ENCODE results near the gene SPATS2. TPM values are rescaled to one million over a fixed set of nuclear protein-coding genes. Genes with fewer than 3 reads are reported as not detected.

The SPATS2 gene
- total RNA-seq, 4 donors from 2014 or later: 3.3 to 46.0 (median 16.0) TPM

DNA sequence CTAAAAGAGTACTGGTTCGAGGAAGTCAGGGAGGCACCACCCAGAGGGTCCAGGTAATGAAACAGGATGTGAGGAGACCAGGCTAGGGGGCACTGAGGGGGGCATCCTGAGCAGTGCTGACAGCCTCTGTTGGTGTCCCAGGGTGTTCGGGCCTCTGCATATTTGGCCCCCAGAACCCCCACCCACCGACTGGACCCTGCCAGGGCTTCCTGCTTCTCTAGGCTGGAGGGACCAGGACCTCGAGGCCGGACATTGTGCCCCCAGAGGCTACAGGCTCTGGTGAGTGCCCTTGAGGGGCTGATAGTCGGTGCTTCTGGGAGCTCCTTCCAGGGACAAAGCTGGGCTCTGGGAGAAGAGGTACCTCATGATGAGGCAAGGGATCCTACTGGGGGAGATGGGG, 41.7 kb upstream of the SPATS2 start:
- Histone ChIP-seq H3K4me3 (no peak overlapping the region), H3K27me3 (no peaks in the 10 kb centered on the region), H3K36me3 (no peaks in the 10 kb centered on the region), H3K4me1 (peaks cover 0 to 4% of the 10 kb centered on the region in 2 donors), H3K9me3 (no peaks in the 10 kb centered on the region), H3K27ac (no peak overlapping the region)
- no peak for DNase-seq
- TF ChIP-seq POLR2A (IDR thresholded peaks at IDR 0.05): no peak
- TF ChIP-seq, protein P1, sequence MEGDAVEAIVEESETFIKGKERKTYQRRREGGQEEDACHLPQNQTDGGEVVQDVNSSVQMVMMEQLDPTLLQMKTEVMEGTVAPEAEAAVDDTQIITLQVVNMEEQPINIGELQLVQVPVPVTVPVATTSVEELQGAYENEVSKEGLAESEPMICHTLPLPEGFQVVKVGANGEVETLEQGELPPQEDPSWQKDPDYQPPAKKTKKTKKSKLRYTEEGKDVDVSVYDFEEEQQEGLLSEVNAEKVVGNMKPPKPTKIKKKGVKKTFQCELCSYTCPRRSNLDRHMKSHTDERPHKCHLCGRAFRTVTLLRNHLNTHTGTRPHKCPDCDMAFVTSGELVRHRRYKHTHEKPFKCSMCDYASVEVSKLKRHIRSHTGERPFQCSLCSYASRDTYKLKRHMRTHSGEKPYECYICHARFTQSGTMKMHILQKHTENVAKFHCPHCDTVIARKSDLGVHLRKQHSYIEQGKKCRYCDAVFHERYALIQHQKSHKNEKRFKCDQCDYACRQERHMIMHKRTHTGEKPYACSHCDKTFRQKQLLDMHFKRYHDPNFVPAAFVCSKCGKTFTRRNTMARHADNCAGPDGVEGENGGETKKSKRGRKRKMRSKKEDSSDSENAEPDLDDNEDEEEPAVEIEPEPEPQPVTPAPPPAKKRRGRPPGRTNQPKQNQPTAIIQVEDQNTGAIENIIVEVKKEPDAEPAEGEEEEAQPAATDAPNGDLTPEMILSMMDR (IDR thresholded peaks at IDR 0.05): no peak
- intact Hi-C loops (cut with DNase I; ENCODE audit: low total_unique reads): no loop called here

GRCh38 chr12:49327368-49327767, 39.9 kb upstream of the SPATS2 start:
- intact Hi-C loops (cut with DNase I; ENCODE audit: low total_unique reads): no loop called here
- Histone ChIP-seq H3K4me1 (peaks cover 0 to 4% of the 10 kb centered on the region in 2 donors), H3K9me3 (no peaks in the 10 kb centered on the region), H3K27me3 (no peaks in the 10 kb centered on the region), H3K27ac (no peak overlapping the region), H3K36me3 (no peaks in the 10 kb centered on the region), H3K4me3 (no peak overlapping the region)
- TF ChIP-seq, protein P1 (IDR thresholded peaks at IDR 0.05): no peak
- no peak for TF ChIP-seq POLR2A (IDR thresholded peaks at IDR 0.05)
- DNase-seq: no peak

DNA sequence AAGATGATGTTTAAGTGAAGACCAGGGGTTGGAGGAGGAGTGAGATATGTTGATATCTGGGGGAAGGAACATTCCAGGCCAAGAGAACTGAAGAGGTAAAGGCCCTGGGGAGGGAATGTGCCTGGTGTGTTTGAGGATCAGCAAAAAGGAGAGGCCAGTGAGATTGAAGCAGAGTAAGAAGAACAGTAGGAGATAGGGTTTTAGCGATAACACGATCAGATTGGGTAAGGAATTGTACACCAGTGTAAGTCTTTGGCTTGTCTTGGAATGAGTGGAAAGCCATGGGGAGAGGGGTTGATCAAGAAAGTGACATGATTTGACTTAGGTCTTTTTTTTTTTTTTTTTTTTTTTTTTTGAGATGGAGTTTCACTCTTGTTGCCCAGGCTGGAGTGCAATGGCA, 39.4 kb upstream of the SPATS2 start:
- no peaks in the 10 kb centered on the region for H3K27me3 ChIP-seq
- H3K4me3 ChIP-seq: no peak overlapping the region
- H3K27ac ChIP-seq: no peak overlapping the region
- H3K36me3 ChIP-seq: no peaks in the 10 kb centered on the region
- H3K9me3 ChIP-seq: no peaks in the 10 kb centered on the region
- no peak for DNase-seq
- H3K4me1 ChIP-seq: peaks cover 0 to 4% of the 10 kb centered on the region in 2 donors
- intact Hi-C loops (cut with DNase I; ENCODE audit: low total_unique reads): no loop called here
- TF ChIP-seq, protein P1 (IDR thresholded peaks at IDR 0.05): no peak
- no peak for TF ChIP-seq POLR2A (IDR thresholded peaks at IDR 0.05)

DNA sequence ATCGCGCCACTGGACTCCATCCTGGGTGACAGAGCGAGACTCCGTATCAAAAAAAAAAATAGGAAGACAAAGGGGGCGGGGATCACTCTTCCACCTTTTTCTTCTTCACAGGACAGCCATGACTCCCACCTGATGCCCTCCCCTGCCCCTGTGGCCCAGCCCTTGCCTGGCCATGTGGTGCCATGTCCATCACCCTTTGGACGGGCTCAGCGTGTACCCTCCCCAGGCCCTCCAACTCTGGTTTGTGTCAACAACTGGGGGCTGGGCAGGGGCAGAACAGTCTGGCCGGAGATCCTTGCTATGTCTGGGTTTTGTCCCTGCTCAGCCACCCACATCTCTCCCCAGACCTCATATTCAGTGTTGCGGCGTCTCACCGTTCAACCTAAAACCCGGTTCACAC, 38.4 kb upstream of the SPATS2 start:
- no peaks in the 10 kb centered on the region for H3K36me3 ChIP-seq
- no peaks in the 10 kb centered on the region for H3K9me3 ChIP-seq
- no peak for TF ChIP-seq POLR2A (IDR thresholded peaks at IDR 0.05)
- TF ChIP-seq, protein P1 (IDR thresholded peaks at IDR 0.05): no peak
- intact Hi-C loops (cut with DNase I; ENCODE audit: low total_unique reads): no loop called here
- H3K4me1 ChIP-seq: no peaks in the 10 kb centered on the region
- no peaks in the 10 kb centered on the region for H3K27me3 ChIP-seq
- H3K27ac ChIP-seq: no peak overlapping the region
- no peak overlapping the region for H3K4me3 ChIP-seq
- DNase-seq: no peak

- Histone ChIP-seq H3K27me3 (peaks cover 0 to 4% of the 10 kb centered on the region in 2 donors), H3K36me3 (no peaks in the 10 kb centered on the region), H3K4me1 (no peaks in the 10 kb centered on the region), H3K27ac (no peak overlapping the region), H3K4me3 (no peak overlapping the region), H3K9me3 (no peaks in the 10 kb centered on the region)
- TF ChIP-seq POLR2A (IDR thresholded peaks at IDR 0.05): no peak
- TF ChIP-seq, protein P1 (IDR thresholded peaks at IDR 0.05): no peak
- intact Hi-C loops (cut with DNase I; ENCODE audit: low total_unique reads): loop anchor here (10.0 kb wide), 1 partner anchor 185 kb away; no protein-coding TSS in a partner anchor
- DNase-seq: no peak
Measured at GRCh38 chr12:49330032-49330619, 37.1 kb upstream of the SPATS2 start.
